H1 (cell line): ENCODE results near the gene PLEKHS1. TPM values are rescaled to one million over a fixed set of nuclear protein-coding genes. Genes with fewer than 3 reads are reported as not detected.

ENCODE experiments used
- CTCF ChIA-PET: fragments of 300-600 bp; sonication (Branson Sonifier 250); formaldehyde crosslinking; loops from one replicate; lab custom pipeline; 2021; ENCODE audit not compliant: partially characterized antibody; lab: Charles Lee
- POLR2A ChIA-PET: fragments of 300-600 bp; sonication (Branson Sonifier 250); formaldehyde crosslinking; loops from one replicate; lab custom pipeline; 2021; ENCODE audit warnings: inconsistent platforms; ENCODE audit not compliant: partially characterized antibody; lab: Charles Lee
- DNase-seq, 2 experiments: peaks; one replicate each; pipeline versions ENCODE4 v3.0.0 to v3.0.0-alpha.2; 2010 to 2022; ENCODE audit warnings: low spot score in 2 of 2, low read depth in 1 of 2, mixed read lengths in 1 of 2
- FAIRE-seq: peaks from 2 replicates; lab custom pipeline; 2011; peaks lifted over from hg19 to GRCh38; lab: Jason Lieb, UNC
- H2AFZ ChIP-seq: 2 replicates; pipeline ENCODE4 v1.8.1; 2012; ENCODE audit warnings: low read length, inconsistent platforms
- H2AK5ac ChIP-seq: 2 replicates; pipeline ENCODE4 v1.6.1; 2013; ENCODE audit warnings: low read depth, low read length
- H2BK120ac ChIP-seq: replicated peaks from 2 replicates; pipeline ENCODE3; 2013; ENCODE audit warnings: low read depth, low read length, inconsistent platforms
- H2BK12ac ChIP-seq: 2 replicates; pipeline ENCODE4 v1.6.1; 2013; ENCODE audit warnings: low read depth, low read length
- H2BK15ac ChIP-seq: 2 replicates; pipeline ENCODE4 v1.6.1; 2013; ENCODE audit warnings: low read length
- H2BK20ac ChIP-seq: 2 replicates; pipeline ENCODE4 v1.6.1; 2013; ENCODE audit warnings: low read length
- H2BK5ac ChIP-seq: 2 replicates; pipeline ENCODE4 v1.6.1; 2013; ENCODE audit warnings: low read depth, low read length
- H3K14ac ChIP-seq: 2 replicates; pipeline ENCODE4 v1.6.1; 2013; ENCODE audit warnings: inconsistent platforms; ENCODE audit not compliant: insufficient read length
- H3K18ac ChIP-seq: 2 replicates; pipeline ENCODE4 v1.6.1; 2013; ENCODE audit warnings: low read length; ENCODE audit errors: extremely low read depth
- H3K23ac ChIP-seq: 2 replicates; pipeline ENCODE4 v1.6.1; 2013; ENCODE audit warnings: inconsistent platforms; ENCODE audit not compliant: insufficient read length
- H3K23me2 ChIP-seq: 2 replicates; pipeline ENCODE4 v1.6.1; 2013; ENCODE audit warnings: low read depth, low read length
- H3K27ac ChIP-seq: 2 replicates; pipeline ENCODE4 v1.6.1; 2011; ENCODE audit warnings: low read depth, low read length, inconsistent platforms
- H3K27me3 ChIP-seq, 4 experiments: replicated peaks in 1 of 4; 1 replicate in 1 of 4; 2 replicates in 3 of 4; pipeline versions ENCODE4 v1.6.1 to v1.8.1; 2011 to 2013; ENCODE audit warnings: low read length in 3 of 4, mild to moderate bottlenecking in 3 of 4, inconsistent platforms in 2 of 4, mixed read lengths in 2 of 4, moderate library complexity in 1 of 4; ENCODE audit not compliant: control insufficient read depth in 3 of 4, insufficient read depth in 3 of 4; ENCODE audit errors: extremely low read depth in 1 of 4
- H3K36me3 ChIP-seq, 4 experiments: 2 replicates each; pipeline versions ENCODE4 v1.6.1 to v1.8.1; 2011 to 2013; ENCODE audit warnings: mild to moderate bottlenecking in 4 of 4, low read length in 3 of 4, moderate library complexity in 2 of 4, control low read depth in 1 of 4, inconsistent platforms in 1 of 4; ENCODE audit not compliant: insufficient read depth in 4 of 4, control insufficient read depth in 2 of 4
- H3K4ac ChIP-seq: replicated peaks from 2 replicates; pipeline ENCODE3; 2013; ENCODE audit warnings: low read length, low read depth, mixed read lengths, inconsistent platforms; ENCODE audit not compliant: insufficient read length
- H3K4me1 ChIP-seq, 4 experiments: replicated peaks in 1 of 4; 1 replicate in 1 of 4; 2 replicates in 3 of 4; pipeline versions ENCODE4 v1.6.1 to v1.8.1; 2011 to 2013; ENCODE audit warnings: low read length in 3 of 4, inconsistent platforms in 2 of 4, mixed read lengths in 1 of 4; ENCODE audit not compliant: insufficient read depth in 4 of 4, control insufficient read depth in 3 of 4
- H3K4me2 ChIP-seq, 2 experiments: 2 replicates each; pipeline versions ENCODE4 v1.6.1 to v1.8.1; 2011 to 2013; ENCODE audit warnings: low read depth in 2 of 2, low read length in 2 of 2, control low read depth in 1 of 2, inconsistent platforms in 1 of 2, mild to moderate bottlenecking in 1 of 2; ENCODE audit not compliant: insufficient read depth in 1 of 2
- H3K4me3 ChIP-seq, 4 experiments: fragments of 200-600, 300-600 bp in 1 of 4; sonication (generic), shearing (Covaris generic), sonication (Bioruptor Twin) in 1 of 4; 2 replicates each; pipeline versions ENCODE4 v1.5.1 to v1.8.1; 2011 to 2016; ENCODE audit warnings: low read length in 4 of 4, low read depth in 3 of 4, control low read depth in 2 of 4, inconsistent platforms in 2 of 4, mild to moderate bottlenecking in 2 of 4, mixed read lengths in 1 of 4, moderate library complexity in 1 of 4; ENCODE audit not compliant: insufficient read depth in 2 of 4; ENCODE audit errors: extremely low read depth in 1 of 4
- H3K56ac ChIP-seq: replicated peaks from 2 replicates; pipeline ENCODE3; 2013; ENCODE audit warnings: low read depth, mild to moderate bottlenecking, mixed read lengths, low read length, inconsistent platforms; ENCODE audit not compliant: insufficient read length
- H3K79me1 ChIP-seq: 2 replicates; pipeline ENCODE4 v1.6.1; 2013; ENCODE audit warnings: low read depth, low read length, control low read depth
- H3K79me2 ChIP-seq, 2 experiments: 2 replicates each; pipeline versions ENCODE4 v1.6.1 to v1.8.1; 2012 to 2013; ENCODE audit warnings: low read length in 2 of 2, mild to moderate bottlenecking in 2 of 2, inconsistent platforms in 1 of 2; ENCODE audit not compliant: insufficient read depth in 2 of 2, control insufficient read depth in 1 of 2
- H3K9ac ChIP-seq, 4 experiments: replicated peaks in 1 of 4; 1 replicate in 1 of 4; 2 replicates in 3 of 4; pipeline versions ENCODE4 v1.6.1 to v1.8.1; 2011 to 2013; ENCODE audit warnings: low read depth in 3 of 4, low read length in 3 of 4, control low read depth in 2 of 4, mild to moderate bottlenecking in 2 of 4, moderate library complexity in 2 of 4, inconsistent platforms in 1 of 4; ENCODE audit errors: extremely low read depth in 1 of 4
- H3K9me3 ChIP-seq, 2 experiments: 2 replicates each; pipeline versions ENCODE4 v1.6.1 to v1.8.1; 2012 to 2013; ENCODE audit warnings: mild to moderate bottlenecking in 2 of 2, moderate library complexity in 2 of 2, control low read depth in 1 of 2, inconsistent platforms in 1 of 2, low read depth in 1 of 2, low read length in 1 of 2, mixed read lengths in 1 of 2; ENCODE audit not compliant: insufficient read depth in 2 of 2
- H4K20me1 ChIP-seq, 2 experiments: replicated peaks in 1 of 2; 2 replicates each; pipeline versions ENCODE3 to v1.8.1; 2011 to 2013; ENCODE audit warnings: inconsistent platforms in 2 of 2, low read length in 2 of 2, mild to moderate bottlenecking in 1 of 2; ENCODE audit not compliant: insufficient read depth in 2 of 2, control insufficient read depth in 1 of 2
- H4K5ac ChIP-seq: 2 replicates; pipeline ENCODE4 v1.6.1; 2013; ENCODE audit warnings: low read length, low read depth, mixed read lengths, inconsistent platforms; ENCODE audit not compliant: insufficient read length
- H4K8ac ChIP-seq: 2 replicates; pipeline ENCODE4 v1.8.0; 2013; ENCODE audit warnings: mild to moderate bottlenecking, moderate library complexity, low read length, inconsistent platforms; ENCODE audit not compliant: insufficient read depth; ENCODE audit errors: extremely low read depth
- H4K91ac ChIP-seq: replicated peaks from 2 replicates; pipeline ENCODE3; 2013; ENCODE audit warnings: low read length, mixed read lengths, inconsistent platforms; ENCODE audit not compliant: insufficient read length
- ATF3 ChIP-seq: IDR thresholded peaks from 2 replicates; pipeline ENCODE4 v1.6.1; 2011; ENCODE audit warnings: low read depth, mild to moderate bottlenecking, low read length; ENCODE audit not compliant: insufficient read depth
- CTCF ChIP-seq, 3 experiments: IDR thresholded peaks; 1 replicate in 2 of 3; 2 replicates in 1 of 3; pipeline versions ENCODE4 v1.5.1 to v1.6.1; 2011; ENCODE audit warnings: low read length in 3 of 3, mild to moderate bottlenecking in 3 of 3, inconsistent platforms in 2 of 3, low read depth in 1 of 3, moderate library complexity in 1 of 3; ENCODE audit not compliant: insufficient read depth in 1 of 3; ENCODE audit errors: control extremely low read depth in 1 of 3
- POLR2A ChIP-seq, 2 experiments: IDR thresholded peaks; 1 replicate in 1 of 2; 2 replicates in 1 of 2; pipeline ENCODE4 v1.6.1; 2011; ENCODE audit warnings: low read depth in 2 of 2, low read length in 2 of 2, mild to moderate bottlenecking in 2 of 2; ENCODE audit errors: control extremely low read depth in 1 of 2
- RAD21 ChIP-seq, 2 experiments: IDR thresholded peaks in 1 of 2; conservative IDR thresholded peaks in 1 of 2; 2 replicates each; pipeline ENCODE4 v1.6.1; 2011; ENCODE audit warnings: low read depth in 2 of 2, low read length in 2 of 2, improper control_type of control experiment in 1 of 2, inconsistent platforms in 1 of 2, mild to moderate bottlenecking in 1 of 2, moderate library complexity in 1 of 2
- RBBP5 ChIP-seq: IDR thresholded peaks from 2 replicates; pipeline ENCODE4 v1.7.1; 2012; ENCODE audit warnings: low read depth, mild to moderate bottlenecking, inconsistent platforms, low read length, moderate library complexity, borderline replicate concordance
- WGBS, 2 experiments: shearing (Covaris generic) in 1 of 2; methylation state at CpG; one replicate each; pipeline versions ENCODE4 v1.1.6 to v1.1.7; 2013 to 2015; ENCODE audit warnings: low lambda C conversion rate in 2 of 2, mixed read lengths in 2 of 2, inconsistent platforms in 1 of 2, low coverage in 1 of 2, missing lambda C conversion rate in 1 of 2; ENCODE audit not compliant: insufficient replicate concordance in 2 of 2, insufficient coverage in 1 of 2, insufficient read length in 1 of 2; ENCODE audit errors: extremely low coverage in 1 of 2, missing lambda C conversion rate in 1 of 2; 5-methylcytosine and 5-hydroxymethylcytosine counted together
- polyA plus RNA-seq, 7 experiments: library from polyadenylated mRNA; depleted of rRNA in 3 of 7; stranded (reverse) in 5 of 7; unstranded in 2 of 7; fragments of >200 nt in 5 of 7; fragments of 200-250 nt in 2 of 7; gene quantifications; 1 replicate in 5 of 7; 2 replicates in 1 of 7; 4 replicates in 1 of 7; pipeline versions ENCODE4 v1.2.1 to v1.2.3, GENCODE V29; 2011 to 2013; ENCODE audit warnings: missing spikeins in 2 of 7, mixed read lengths in 2 of 7
- total RNA-seq: library from RNA; stranded (reverse); fragmentation: NEBNext Ultra II Directional; extraction: Animal tissue kit (Norgen Biotek cat#: 25700); gene quantifications from 2 replicates; pipeline ENCODE4 v1.2.1, GENCODE V29; 2021

The PLEKHS1 gene
- total and polyA plus RNA-seq, 2 of the 8 experiments (the other 6 are each of a cell fraction or from before 2014, with no cell fraction given) = not detected

DNA sequence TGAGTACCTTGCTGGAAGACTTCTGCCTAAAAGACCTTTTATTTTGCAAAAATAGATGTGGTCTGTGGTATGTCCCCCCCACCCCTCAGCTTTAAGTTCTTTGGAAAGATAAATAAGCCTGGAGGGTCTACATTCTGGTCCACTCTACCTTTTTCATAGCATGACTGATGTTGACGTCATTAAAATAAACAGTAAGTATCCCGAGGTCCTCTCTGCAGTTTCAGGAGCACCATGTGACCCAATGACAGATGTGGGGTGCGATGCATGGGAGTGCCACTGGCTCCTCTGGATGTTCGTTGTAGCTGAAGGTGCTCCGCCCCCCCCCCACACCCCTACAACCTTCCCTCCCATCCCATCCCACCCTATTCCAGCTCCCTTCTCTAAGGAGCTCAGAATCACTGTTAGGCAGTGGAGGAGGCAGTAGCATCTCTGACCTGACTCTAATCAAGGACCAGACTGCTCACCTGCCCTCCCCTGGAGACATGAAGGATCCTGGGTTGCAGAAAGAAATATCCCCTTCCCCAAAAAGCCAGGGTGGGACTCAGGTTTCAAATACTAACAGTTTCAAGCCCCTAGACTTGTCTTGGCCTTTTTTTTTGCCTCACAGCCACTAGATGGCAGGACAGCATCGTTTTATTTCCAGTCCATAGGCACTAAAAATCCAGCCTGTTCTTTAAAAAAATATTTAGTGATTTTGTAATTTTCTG is 46.7 kb upstream of the PLEKHS1 start:
- no peak overlapping the region for H3K18ac ChIP-seq
- H3K9ac ChIP-seq = no peak overlapping the region
- H2AFZ ChIP-seq = no peak overlapping the region
- ChIA-PET POLR2A (interaction anchor here (0.5 kb wide), 1 partner anchor 147 kb away, joined by 3 read pairs; no protein-coding TSS in a partner anchor), CTCF (interaction anchor here (0.7 to 4.4 kb wide), 20 partner anchors 9 to 406 kb away, joined by 3 to 29 read pairs (median 4); no protein-coding TSS in a partner anchor)
- H3K9me3 ChIP-seq = no peaks in the 10 kb centered on the region
- DNase-seq (no peak), FAIRE-seq (peak; percentile 71)
- H4K5ac ChIP-seq = no peak overlapping the region
- H3K14ac ChIP-seq = no peak overlapping the region
- H3K27me3 ChIP-seq = no peaks in the 10 kb centered on the region
- H3K79me1 ChIP-seq = no peaks in the 10 kb centered on the region
- H3K36me3 ChIP-seq = no peaks in the 10 kb centered on the region
- H3K4me2 ChIP-seq = no peak overlapping the region
- no peak overlapping the region for H2BK12ac ChIP-seq
- no peak overlapping the region for H3K4ac ChIP-seq
- H2BK20ac ChIP-seq = no peak overlapping the region
- no peak overlapping the region for H2BK15ac ChIP-seq
- no peak overlapping the region for H2BK120ac ChIP-seq
- H2BK5ac ChIP-seq = no peak overlapping the region
- no peak overlapping the region for H3K27ac ChIP-seq
- WGBS, 2 experiments = 45% methylated on average over 4 of the region's 6 CpGs; no CpG with 5 or more reads in 1 of the 2 experiments
- H4K20me1 ChIP-seq = no peaks in the 10 kb centered on the region
- H2AK5ac ChIP-seq = no peak overlapping the region
- no peak overlapping the region for H3K23ac ChIP-seq
- no peaks in the 10 kb centered on the region for H3K79me2 ChIP-seq
- H4K8ac ChIP-seq = no peak overlapping the region
- no peak overlapping the region for H4K91ac ChIP-seq
- TF ChIP-seq POLR2A (IDR thresholded peaks at IDR 0.05; ENCODE audit: control extremely low read depth in 1 of 2, low read depth in 2 of 2, low read length in 2 of 2) = no peak
- no peak for TF ChIP-seq ATF3
- peak in 2 of 3 experiments; percentile 51 to 61; a peak in 3 of 4 replicates for TF ChIP-seq CTCF (IDR thresholded peaks at IDR 0.05; ENCODE audit: control extremely low read depth in 1 of 3, insufficient read depth in 1 of 3, low read depth in 1 of 3, low read length in 3 of 3)
- peak; percentile 69 to 72 for TF ChIP-seq RAD21 (IDR thresholded peaks at IDR 0.05 in 1 of 2, conservative IDR thresholded peaks at IDR 0.05 in 1 of 2; ENCODE audit: low read depth in 2 of 2, low read length in 2 of 2)
- no peak for TF ChIP-seq RBBP5
- no peaks in the 10 kb centered on the region for H3K23me2 ChIP-seq
- H3K4me1 ChIP-seq = peaks cover 0 to 8% (median 5%) of the 10 kb centered on the region in 4 experiments; a peak in 4 of 7 replicates
- H3K56ac ChIP-seq = no peak overlapping the region
- no peak overlapping the region for H3K4me3 ChIP-seq
